ENCODE measurements around the gene TP73.

- TF ChIP-seq POLR2A (IDR thresholded peaks at IDR 0.05), result no peak
- TF ChIP-seq, protein P1, sequence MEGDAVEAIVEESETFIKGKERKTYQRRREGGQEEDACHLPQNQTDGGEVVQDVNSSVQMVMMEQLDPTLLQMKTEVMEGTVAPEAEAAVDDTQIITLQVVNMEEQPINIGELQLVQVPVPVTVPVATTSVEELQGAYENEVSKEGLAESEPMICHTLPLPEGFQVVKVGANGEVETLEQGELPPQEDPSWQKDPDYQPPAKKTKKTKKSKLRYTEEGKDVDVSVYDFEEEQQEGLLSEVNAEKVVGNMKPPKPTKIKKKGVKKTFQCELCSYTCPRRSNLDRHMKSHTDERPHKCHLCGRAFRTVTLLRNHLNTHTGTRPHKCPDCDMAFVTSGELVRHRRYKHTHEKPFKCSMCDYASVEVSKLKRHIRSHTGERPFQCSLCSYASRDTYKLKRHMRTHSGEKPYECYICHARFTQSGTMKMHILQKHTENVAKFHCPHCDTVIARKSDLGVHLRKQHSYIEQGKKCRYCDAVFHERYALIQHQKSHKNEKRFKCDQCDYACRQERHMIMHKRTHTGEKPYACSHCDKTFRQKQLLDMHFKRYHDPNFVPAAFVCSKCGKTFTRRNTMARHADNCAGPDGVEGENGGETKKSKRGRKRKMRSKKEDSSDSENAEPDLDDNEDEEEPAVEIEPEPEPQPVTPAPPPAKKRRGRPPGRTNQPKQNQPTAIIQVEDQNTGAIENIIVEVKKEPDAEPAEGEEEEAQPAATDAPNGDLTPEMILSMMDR (IDR thresholded peaks at IDR 0.05), result no peak
These were observed 40.9 kb upstream of the TP73 start, which contains the start of gene MEGF6 for GRCh38 chr1:3611170-3612019.
